A549 treated with AZD9567 at 1 μM for 4 hours (cell line): ENCODE results near the gene CLDN1. TPM values are rescaled to one million over a fixed set of nuclear protein-coding genes. Genes with fewer than 3 reads are reported as not detected.

Source experiments
- total RNA-seq: library from RNA; stranded (reverse); fragments of 200-300 nt; extraction: Qiagen RNA extraction; gene quantifications from 5 replicates; pipeline ENCODE4 v1.2.3, GENCODE V29; 2022; ENCODE audit not compliant: insufficient read depth

CLDN1 gene
- 16.4 to 24.0 TPM (median 19.5 TPM) in 5 replicates for total RNA-seq

GRCh38 chr3:190321789-190322603 lies at the start of gene CLDN1:
CLDN1 (minus strand) TSS chr3:190322446; CDS start chr3:190322206, 240 bp downstream.

Other genes starting within 250 kb of the CLDN1 start
- 26.0 to 61.6 TPM (median 32.3 TPM) in 5 replicates for gene P3H2, start 201.5 kb downstream of the CLDN1 start, total RNA-seq
- gene CLDN16, start 65.7 kb upstream of the CLDN1 start, total RNA-seq: 0.06 to 0.17 TPM (median 0.08 TPM) in 4 of 5 replicates, not detected in the other
- not detected in 5 replicates for gene TMEM207, start 127.5 kb upstream of the CLDN1 start, total RNA-seq
- 4.1 to 10.5 TPM (median 5.0 TPM) in 5 replicates for gene IL1RAP, start 191.6 kb upstream of the CLDN1 start, total RNA-seq